H1 (cell line): ENCODE measurements around the gene PLSCR3. TPM values are rescaled to one million over a fixed set of nuclear protein-coding genes. Genes with fewer than 3 reads are reported as not detected.

ENCODE experiments used
- CTCF ChIA-PET: fragments of 300-600 bp; sonication (Branson Sonifier 250); formaldehyde crosslinking; loops from one replicate; lab custom pipeline; 2021; ENCODE audit not compliant: partially characterized antibody; lab: Charles Lee
- POLR2A ChIA-PET: fragments of 300-600 bp; sonication (Branson Sonifier 250); formaldehyde crosslinking; loops from one replicate; lab custom pipeline; 2021; ENCODE audit warnings: inconsistent platforms; ENCODE audit not compliant: partially characterized antibody; lab: Charles Lee
- DNase-seq, 2 experiments: peaks; one replicate each; pipeline versions ENCODE4 v3.0.0 to v3.0.0-alpha.2; 2010 to 2022; ENCODE audit warnings: low spot score in 2 of 2, low read depth in 1 of 2, mixed read lengths in 1 of 2
- FAIRE-seq: peaks from 2 replicates; lab custom pipeline; 2011; peaks lifted over from hg19 to GRCh38; lab: Jason Lieb, UNC
- H2AFZ ChIP-seq: 2 replicates; pipeline ENCODE4 v1.8.1; 2012; ENCODE audit warnings: low read length, inconsistent platforms
- H2AK5ac ChIP-seq: 2 replicates; pipeline ENCODE4 v1.6.1; 2013; ENCODE audit warnings: low read depth, low read length
- H2BK120ac ChIP-seq: replicated peaks from 2 replicates; pipeline ENCODE3; 2013; ENCODE audit warnings: low read depth, low read length, inconsistent platforms
- H2BK12ac ChIP-seq: 2 replicates; pipeline ENCODE4 v1.6.1; 2013; ENCODE audit warnings: low read depth, low read length
- H2BK15ac ChIP-seq: 2 replicates; pipeline ENCODE4 v1.6.1; 2013; ENCODE audit warnings: low read length
- H2BK20ac ChIP-seq: 2 replicates; pipeline ENCODE4 v1.6.1; 2013; ENCODE audit warnings: low read length
- H2BK5ac ChIP-seq: 2 replicates; pipeline ENCODE4 v1.6.1; 2013; ENCODE audit warnings: low read depth, low read length
- H3K14ac ChIP-seq: 2 replicates; pipeline ENCODE4 v1.6.1; 2013; ENCODE audit warnings: inconsistent platforms; ENCODE audit not compliant: insufficient read length
- H3K18ac ChIP-seq: 2 replicates; pipeline ENCODE4 v1.6.1; 2013; ENCODE audit warnings: low read length; ENCODE audit errors: extremely low read depth
- H3K23ac ChIP-seq: 2 replicates; pipeline ENCODE4 v1.6.1; 2013; ENCODE audit warnings: inconsistent platforms; ENCODE audit not compliant: insufficient read length
- H3K23me2 ChIP-seq: 2 replicates; pipeline ENCODE4 v1.6.1; 2013; ENCODE audit warnings: low read depth, low read length
- H3K27ac ChIP-seq: 2 replicates; pipeline ENCODE4 v1.6.1; 2011; ENCODE audit warnings: low read depth, low read length, inconsistent platforms
- H3K27me3 ChIP-seq, 4 experiments: replicated peaks in 1 of 4; 1 replicate in 1 of 4; 2 replicates in 3 of 4; pipeline versions ENCODE4 v1.6.1 to v1.8.1; 2011 to 2013; ENCODE audit warnings: low read length in 3 of 4, mild to moderate bottlenecking in 3 of 4, inconsistent platforms in 2 of 4, mixed read lengths in 2 of 4, moderate library complexity in 1 of 4; ENCODE audit not compliant: control insufficient read depth in 3 of 4, insufficient read depth in 3 of 4; ENCODE audit errors: extremely low read depth in 1 of 4
- H3K36me3 ChIP-seq, 4 experiments: 2 replicates each; pipeline versions ENCODE4 v1.6.1 to v1.8.1; 2011 to 2013; ENCODE audit warnings: mild to moderate bottlenecking in 4 of 4, low read length in 3 of 4, moderate library complexity in 2 of 4, control low read depth in 1 of 4, inconsistent platforms in 1 of 4; ENCODE audit not compliant: insufficient read depth in 4 of 4, control insufficient read depth in 2 of 4
- H3K4ac ChIP-seq: replicated peaks from 2 replicates; pipeline ENCODE3; 2013; ENCODE audit warnings: low read length, low read depth, mixed read lengths, inconsistent platforms; ENCODE audit not compliant: insufficient read length
- H3K4me1 ChIP-seq, 4 experiments: replicated peaks in 1 of 4; 1 replicate in 1 of 4; 2 replicates in 3 of 4; pipeline versions ENCODE4 v1.6.1 to v1.8.1; 2011 to 2013; ENCODE audit warnings: low read length in 3 of 4, inconsistent platforms in 2 of 4, mixed read lengths in 1 of 4; ENCODE audit not compliant: insufficient read depth in 4 of 4, control insufficient read depth in 3 of 4
- H3K4me2 ChIP-seq, 2 experiments: 2 replicates each; pipeline versions ENCODE4 v1.6.1 to v1.8.1; 2011 to 2013; ENCODE audit warnings: low read depth in 2 of 2, low read length in 2 of 2, control low read depth in 1 of 2, inconsistent platforms in 1 of 2, mild to moderate bottlenecking in 1 of 2; ENCODE audit not compliant: insufficient read depth in 1 of 2
- H3K4me3 ChIP-seq, 4 experiments: fragments of 200-600, 300-600 bp in 1 of 4; sonication (generic), shearing (Covaris generic), sonication (Bioruptor Twin) in 1 of 4; 2 replicates each; pipeline versions ENCODE4 v1.5.1 to v1.8.1; 2011 to 2016; ENCODE audit warnings: low read length in 4 of 4, low read depth in 3 of 4, control low read depth in 2 of 4, inconsistent platforms in 2 of 4, mild to moderate bottlenecking in 2 of 4, mixed read lengths in 1 of 4, moderate library complexity in 1 of 4; ENCODE audit not compliant: insufficient read depth in 2 of 4; ENCODE audit errors: extremely low read depth in 1 of 4
- H3K56ac ChIP-seq: replicated peaks from 2 replicates; pipeline ENCODE3; 2013; ENCODE audit warnings: low read depth, mild to moderate bottlenecking, mixed read lengths, low read length, inconsistent platforms; ENCODE audit not compliant: insufficient read length
- H3K79me1 ChIP-seq: 2 replicates; pipeline ENCODE4 v1.6.1; 2013; ENCODE audit warnings: low read depth, low read length, control low read depth
- H3K79me2 ChIP-seq, 2 experiments: 2 replicates each; pipeline versions ENCODE4 v1.6.1 to v1.8.1; 2012 to 2013; ENCODE audit warnings: low read length in 2 of 2, mild to moderate bottlenecking in 2 of 2, inconsistent platforms in 1 of 2; ENCODE audit not compliant: insufficient read depth in 2 of 2, control insufficient read depth in 1 of 2
- H3K9ac ChIP-seq, 4 experiments: replicated peaks in 1 of 4; 1 replicate in 1 of 4; 2 replicates in 3 of 4; pipeline versions ENCODE4 v1.6.1 to v1.8.1; 2011 to 2013; ENCODE audit warnings: low read depth in 3 of 4, low read length in 3 of 4, control low read depth in 2 of 4, mild to moderate bottlenecking in 2 of 4, moderate library complexity in 2 of 4, inconsistent platforms in 1 of 4; ENCODE audit errors: extremely low read depth in 1 of 4
- H3K9me3 ChIP-seq, 2 experiments: 2 replicates each; pipeline versions ENCODE4 v1.6.1 to v1.8.1; 2012 to 2013; ENCODE audit warnings: mild to moderate bottlenecking in 2 of 2, moderate library complexity in 2 of 2, control low read depth in 1 of 2, inconsistent platforms in 1 of 2, low read depth in 1 of 2, low read length in 1 of 2, mixed read lengths in 1 of 2; ENCODE audit not compliant: insufficient read depth in 2 of 2
- H4K20me1 ChIP-seq, 2 experiments: replicated peaks in 1 of 2; 2 replicates each; pipeline versions ENCODE3 to v1.8.1; 2011 to 2013; ENCODE audit warnings: inconsistent platforms in 2 of 2, low read length in 2 of 2, mild to moderate bottlenecking in 1 of 2; ENCODE audit not compliant: insufficient read depth in 2 of 2, control insufficient read depth in 1 of 2
- H4K5ac ChIP-seq: 2 replicates; pipeline ENCODE4 v1.6.1; 2013; ENCODE audit warnings: low read length, low read depth, mixed read lengths, inconsistent platforms; ENCODE audit not compliant: insufficient read length
- H4K8ac ChIP-seq: 2 replicates; pipeline ENCODE4 v1.8.0; 2013; ENCODE audit warnings: mild to moderate bottlenecking, moderate library complexity, low read length, inconsistent platforms; ENCODE audit not compliant: insufficient read depth; ENCODE audit errors: extremely low read depth
- H4K91ac ChIP-seq: replicated peaks from 2 replicates; pipeline ENCODE3; 2013; ENCODE audit warnings: low read length, mixed read lengths, inconsistent platforms; ENCODE audit not compliant: insufficient read length
- ATF3 ChIP-seq: IDR thresholded peaks from 2 replicates; pipeline ENCODE4 v1.6.1; 2011; ENCODE audit warnings: low read depth, mild to moderate bottlenecking, low read length; ENCODE audit not compliant: insufficient read depth
- RBBP5 ChIP-seq: IDR thresholded peaks from 2 replicates; pipeline ENCODE4 v1.7.1; 2012; ENCODE audit warnings: low read depth, mild to moderate bottlenecking, inconsistent platforms, low read length, moderate library complexity, borderline replicate concordance
- WGBS, 2 experiments: shearing (Covaris generic) in 1 of 2; methylation state at CpG; one replicate each; pipeline versions ENCODE4 v1.1.6 to v1.1.7; 2013 to 2015; ENCODE audit warnings: low lambda C conversion rate in 2 of 2, mixed read lengths in 2 of 2, inconsistent platforms in 1 of 2, low coverage in 1 of 2, missing lambda C conversion rate in 1 of 2; ENCODE audit not compliant: insufficient replicate concordance in 2 of 2, insufficient coverage in 1 of 2, insufficient read length in 1 of 2; ENCODE audit errors: extremely low coverage in 1 of 2, missing lambda C conversion rate in 1 of 2; 5-methylcytosine and 5-hydroxymethylcytosine counted together
- polyA plus RNA-seq, 7 experiments: library from polyadenylated mRNA; depleted of rRNA in 3 of 7; stranded (reverse) in 5 of 7; unstranded in 2 of 7; fragments of >200 nt in 5 of 7; fragments of 200-250 nt in 2 of 7; gene quantifications; 1 replicate in 5 of 7; 2 replicates in 1 of 7; 4 replicates in 1 of 7; pipeline versions ENCODE4 v1.2.1 to v1.2.3, GENCODE V29; 2011 to 2013; ENCODE audit warnings: missing spikeins in 2 of 7, mixed read lengths in 2 of 7
- total RNA-seq: library from RNA; stranded (reverse); fragmentation: NEBNext Ultra II Directional; extraction: Animal tissue kit (Norgen Biotek cat#: 25700); gene quantifications from 2 replicates; pipeline ENCODE4 v1.2.1, GENCODE V29; 2021

PLSCR3 gene
- total and polyA plus RNA-seq, 2 of the 8 experiments (the other 6 are each of a cell fraction or from before 2014, with no cell fraction given), result 36.1 to 38.7 TPM

GRCh38 chr17:7406235-7406825 is 12.0 kb upstream of the PLSCR3 start:
- H3K27me3 ChIP-seq, result no peaks in the 10 kb centered on the region; a peak in 1 of 7 replicates

More at GRCh38 chr17:7406235-7406825, 12.0 kb upstream of the PLSCR3 start:
- Histone ChIP-seq H2AFZ (no peak overlapping the region), H3K79me2 (peaks cover 0 to 8% of the 10 kb centered on the region in 2 experiments; a peak in 1 of 4 replicates), H3K4me2 (peak overlapping the region; percentile 90 to 97), H3K4me3 (peak overlapping the region; percentile 72 to 94 (median 81); a peak in 7 of 8 replicates), H3K4ac (no peak overlapping the region), H3K14ac (no peak overlapping the region), H2AK5ac (no peak overlapping the region), H3K56ac (no peak overlapping the region), H4K8ac (no peak overlapping the region), H3K79me1 (peaks cover 7% of the 10 kb centered on the region), H2BK120ac (no peak overlapping the region), H4K5ac (no peak overlapping the region), H2BK12ac (no peak overlapping the region), H4K20me1 (peaks cover 0 to 22% of the 10 kb centered on the region in 2 experiments), H3K23ac (no peak overlapping the region), H2BK20ac (no peak overlapping the region), H3K4me1 (peaks cover 0 to 18% (median 12%) of the 10 kb centered on the region in 4 experiments; a peak in 5 of 7 replicates), H3K9ac (no peak overlapping the region), H3K9me3 (no peaks in the 10 kb centered on the region), H2BK15ac (no peak overlapping the region), H3K27ac (no peak overlapping the region), H3K18ac (no peak overlapping the region), H2BK5ac (no peak overlapping the region), H3K36me3 (peaks cover 2 to 19% (median 17%) of the 10 kb centered on the region in 4 experiments; a peak in 5 of 8 replicates), H3K23me2 (peaks cover 17% of the 10 kb centered on the region; the same call in 1 of the 2 replicates), H4K91ac (no peak overlapping the region)
- FAIRE-seq, result no peak
- no peak for DNase-seq
- no peak for TF ChIP-seq ATF3
- TF ChIP-seq RBBP5, result 0 out of 2 replicates have a peak, but pooled peaks have one; percentile 20
- 12% methylated on average over 3 of the region's 12 CpGs; no CpG with 5 or more reads in 1 of the 2 experiments for WGBS, 2 experiments
- ChIA-PET CTCF (interaction anchor here (1.0 to 2.9 kb wide), 7 partner anchors 15 to 155 kb away, joined by 3 to 15 read pairs (median 4); partner anchors contain the start of gene SPEM1), POLR2A (interaction anchor here (0.7 to 8.2 kb wide), 19 partner anchors 10 to 152 kb away, joined by 3 to 66 read pairs (median 4); partner anchors contain the start of genes ACAP1, CHRNB1, FGF11 and PLSCR3)
